GM21515 (cell line): ENCODE measurements around the gene VCL.
"Not testable (repeated sequence)": the region's sequence is repeated elsewhere in the genome, so short reads cannot be mapped to it uniquely, and the experiment has no call there.

Source experiments
- ATAC-seq: cut with Tn5 transposase; IDR thresholded peaks from one replicate; pipeline ENCODE4 v1.9.1; 2021; ENCODE audit not compliant: unreplicated experiment

The VCL gene

GRCh38 chr10:74035303-74035702 is 37.4 kb downstream of the VCL start:
- no peak for ATAC-seq

DNA sequence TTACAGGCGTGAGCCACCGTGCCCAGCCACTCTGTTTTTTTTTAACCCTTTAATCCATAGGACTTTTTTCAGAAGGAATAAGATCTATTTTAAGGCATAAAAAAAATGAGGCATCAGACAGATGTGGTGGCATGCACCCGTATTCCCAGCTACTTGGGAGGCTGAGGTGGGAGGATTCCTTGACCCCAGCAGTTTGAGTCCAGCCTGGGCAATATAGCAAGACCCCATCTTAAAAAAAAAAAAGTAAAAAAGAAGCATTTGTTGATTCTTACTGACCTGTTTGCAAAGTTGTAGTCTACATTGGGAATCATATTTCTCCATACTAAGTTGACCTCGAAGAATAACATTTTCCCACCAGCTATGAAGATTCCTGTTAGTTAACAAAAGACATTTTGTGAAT is 38.6 kb downstream of the VCL start:
- ATAC-seq = no peak

- ATAC-seq = no peak
These were observed 41.7 kb downstream of the VCL start for GRCh38 chr10:74039561-74040145.

DNA sequence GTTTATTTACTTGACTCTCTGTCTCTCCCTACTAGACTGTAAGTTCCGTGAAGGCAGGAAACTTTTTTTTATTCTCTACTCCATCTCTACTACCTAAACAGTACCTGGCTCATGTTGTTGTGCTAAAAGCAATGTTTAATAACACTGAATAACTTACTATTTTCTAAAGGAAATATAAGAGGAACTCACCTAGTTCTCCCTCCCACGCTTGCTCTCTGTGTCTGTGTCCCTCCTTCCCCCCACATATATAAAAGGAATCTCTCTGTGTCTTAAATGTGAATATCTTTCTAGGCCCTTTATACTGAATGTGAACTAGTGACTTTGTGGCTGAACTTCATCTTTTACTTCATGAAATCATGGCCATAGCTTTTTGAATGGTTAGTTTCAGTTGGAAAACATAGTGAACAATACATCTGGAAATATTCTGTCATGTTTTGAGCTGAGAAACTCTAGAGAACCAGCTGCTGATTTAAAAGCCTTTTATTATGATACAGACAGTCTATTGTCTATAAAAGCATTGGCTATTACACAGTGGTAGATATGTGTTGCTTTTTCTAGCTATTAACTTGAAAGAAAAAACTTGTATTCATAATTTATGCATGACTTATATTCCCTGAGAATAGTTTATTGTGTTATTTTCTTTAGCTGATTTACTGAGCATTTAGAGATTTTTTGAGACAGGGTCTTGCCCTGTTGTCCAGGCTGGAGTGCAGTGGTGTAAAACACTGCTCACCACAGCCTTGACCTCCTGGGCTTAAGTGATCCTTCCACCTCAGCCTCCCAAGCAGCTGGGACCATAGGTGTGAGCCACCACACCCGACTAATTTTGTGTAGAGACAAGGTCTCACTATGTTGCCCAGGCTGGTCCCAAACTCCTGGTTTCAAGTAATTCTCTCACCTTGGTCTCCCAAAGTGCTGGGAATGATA is 42.5 kb downstream of the VCL start:
- ATAC-seq = no peak

DNA sequence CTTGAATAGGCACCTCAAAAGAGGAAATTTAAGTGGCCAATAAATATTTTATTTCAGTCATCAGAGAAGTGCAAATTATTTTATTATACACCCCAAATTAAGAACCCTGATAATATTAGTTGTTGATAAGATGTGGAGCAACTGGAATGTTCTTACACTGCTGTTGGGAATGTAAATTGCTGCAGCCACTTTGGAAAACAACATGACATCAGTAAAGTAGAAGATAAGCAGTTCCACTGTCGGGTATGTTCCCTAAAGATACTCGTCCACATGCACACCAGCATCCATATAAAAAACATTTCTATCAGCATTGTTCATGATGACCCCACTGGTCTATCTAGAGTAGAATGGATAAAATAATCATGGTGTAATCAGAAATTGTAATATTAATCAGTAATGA is 46.5 kb downstream of the VCL start:
- ATAC-seq = no peak

DNA sequence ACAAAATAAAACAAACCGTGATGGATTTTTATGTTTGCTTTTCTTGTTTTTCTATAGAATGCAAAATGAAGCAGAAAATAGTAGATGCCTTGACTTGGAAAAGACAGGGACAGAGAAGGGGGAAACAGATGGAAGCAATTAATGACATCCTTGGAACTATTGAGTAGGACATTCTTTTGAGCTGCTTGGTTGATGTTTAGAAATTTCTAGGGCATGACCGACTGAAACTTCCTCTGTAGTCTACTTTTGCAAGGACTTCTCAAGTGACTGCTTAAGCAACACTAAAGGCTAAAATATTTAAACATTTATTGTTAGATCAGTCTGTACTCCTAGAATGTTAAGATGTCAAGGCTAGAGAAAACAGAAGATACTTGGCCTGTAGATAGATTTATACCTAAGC is 49.4 kb downstream of the VCL start:
- ATAC-seq = no peak

- ATAC-seq = no peak
These were observed 50.0 kb downstream of the VCL start for GRCh38 chr10:74047871-74048270.

DNA sequence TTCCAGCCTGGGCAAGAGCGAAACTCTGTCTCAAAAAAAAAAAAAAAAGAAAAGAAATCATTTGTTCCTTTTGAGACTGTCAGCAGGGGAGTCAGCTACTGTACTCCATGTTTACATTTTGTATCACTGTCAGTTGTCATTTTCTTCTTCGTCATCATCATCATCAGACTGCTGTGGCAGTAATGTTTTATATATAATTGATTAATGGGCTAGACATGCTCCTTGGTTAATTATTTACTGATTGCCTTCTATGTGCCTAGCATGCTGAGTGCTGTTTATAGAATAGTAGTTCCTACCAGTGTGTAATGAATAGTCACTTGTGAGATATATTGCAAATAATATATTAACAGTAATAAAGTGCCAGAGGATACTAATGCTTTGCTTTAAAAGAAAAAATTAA is 50.5 kb downstream of the VCL start:
- ATAC-seq = no peak

DNA sequence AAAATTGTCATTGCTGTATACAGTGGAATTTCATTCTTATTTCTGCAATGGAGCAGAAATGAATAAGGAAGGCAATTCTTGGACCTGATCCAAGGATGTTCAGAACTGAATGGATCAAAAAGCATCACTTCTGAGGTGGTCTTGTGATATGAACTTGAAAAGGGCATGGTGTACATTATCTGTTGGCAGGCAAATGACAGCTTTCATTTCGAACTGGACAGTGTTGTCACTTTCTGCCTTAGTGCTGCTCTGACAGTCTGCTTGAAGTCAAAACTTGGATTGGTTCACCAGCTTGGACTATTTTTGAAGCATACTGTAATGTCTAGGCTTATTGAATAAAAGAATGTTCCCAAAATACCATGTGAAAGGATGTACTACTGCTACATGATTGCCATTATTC is 52.0 kb downstream of the VCL start:
- no peak for ATAC-seq

DNA sequence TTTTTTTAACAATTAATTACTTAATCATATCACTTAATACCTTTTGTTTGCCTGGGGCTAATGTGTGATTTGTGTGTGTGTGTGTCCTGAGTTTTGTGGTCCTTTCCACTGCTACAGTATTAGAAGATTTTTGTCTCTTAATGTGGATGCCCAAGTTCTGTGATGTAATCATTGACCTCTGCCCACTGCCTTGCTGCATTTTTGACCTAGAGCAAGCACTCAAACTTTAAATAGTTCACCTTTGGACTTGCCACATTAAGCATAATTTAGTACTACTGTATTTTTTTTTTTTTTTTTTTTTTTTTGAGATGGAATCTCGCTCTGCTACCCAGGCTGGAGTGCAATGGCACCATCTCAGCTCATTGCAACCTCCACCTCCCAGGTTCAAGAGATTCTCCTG is 52.7 kb downstream of the VCL start:
- no peak for ATAC-seq

DNA sequence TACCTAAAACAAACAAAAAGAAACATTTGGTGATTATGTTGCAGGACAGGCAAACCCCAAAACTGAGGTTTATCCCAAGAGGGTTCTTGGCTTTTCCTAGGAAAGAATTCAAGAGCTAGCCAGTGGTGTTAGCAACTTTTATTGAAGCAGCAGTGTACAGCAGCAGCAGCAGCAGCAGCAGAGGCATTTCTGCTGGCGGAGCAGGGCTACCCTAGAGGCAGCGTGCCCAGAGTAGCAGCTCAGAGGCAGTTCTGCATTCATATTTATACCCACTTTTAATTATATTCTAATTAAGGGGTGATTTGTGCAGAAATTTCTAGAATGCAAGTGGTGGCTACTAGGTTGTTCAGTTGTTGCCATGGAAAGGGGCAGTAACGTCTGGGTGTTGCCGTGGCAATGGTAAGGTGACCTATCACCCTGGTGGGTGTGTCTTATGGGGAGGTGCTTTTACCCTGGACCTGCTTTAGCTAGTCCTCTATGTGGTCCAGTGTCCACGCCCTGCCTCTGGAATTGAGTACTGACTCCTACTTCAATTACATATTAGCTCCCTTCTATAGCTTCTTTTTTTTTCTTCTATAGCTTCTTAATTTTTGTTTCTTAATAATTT is 53.9 kb downstream of the VCL start:
- ATAC-seq = no peak

- no peak for ATAC-seq
These were observed 55.1 kb downstream of the VCL start for GRCh38 chr10:74052994-74053393.

GRCh38 chr10:74055383-74056049 is 57.6 kb downstream of the VCL start:
- no peak for ATAC-seq

DNA sequence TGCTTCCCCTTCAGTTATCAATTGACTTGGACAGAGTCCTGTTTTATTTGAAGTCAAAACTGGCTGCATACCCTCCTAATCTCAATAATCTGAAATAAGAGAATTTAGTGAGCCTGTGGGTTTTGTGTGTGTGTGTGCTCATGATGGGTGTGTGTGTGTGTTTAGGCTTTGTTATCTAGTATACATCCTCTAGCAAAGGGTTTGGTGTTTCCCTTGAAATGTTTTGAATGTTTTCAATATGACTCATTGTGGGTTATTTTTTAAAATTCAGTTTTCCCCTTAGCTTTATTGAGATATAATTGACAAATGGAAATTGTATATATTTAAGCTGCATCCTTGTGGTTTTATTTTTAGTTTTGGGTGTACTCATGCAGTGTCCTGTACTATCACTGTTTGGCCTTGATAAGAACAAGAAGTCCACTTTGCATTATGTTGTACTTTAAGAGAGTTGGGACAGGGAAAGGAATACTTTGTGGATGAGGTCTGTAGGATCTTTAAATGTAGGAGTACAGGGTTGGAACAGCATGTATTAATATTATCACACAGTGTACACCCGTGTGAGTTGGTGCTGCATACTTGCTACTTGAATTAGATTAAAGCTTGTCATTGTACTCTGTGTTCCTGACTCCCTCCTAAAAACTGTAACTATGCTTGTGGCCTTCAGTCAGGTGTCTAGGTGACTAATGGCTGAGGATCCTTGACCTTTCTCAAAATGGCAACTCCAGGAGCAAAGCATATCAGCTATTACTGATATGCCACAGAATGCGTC is 58.3 kb downstream of the VCL start:
- ATAC-seq = no peak

- ATAC-seq = peak; percentile 52
These were observed 60.2 kb downstream of the VCL start for GRCh38 chr10:74058071-74058470.

GRCh38 chr10:74058658-74059057 is 60.7 kb downstream of the VCL start:
- no peak for ATAC-seq

GRCh38 chr10:74061104-74061503 is 63.2 kb downstream of the VCL start:
- no peak for ATAC-seq

DNA sequence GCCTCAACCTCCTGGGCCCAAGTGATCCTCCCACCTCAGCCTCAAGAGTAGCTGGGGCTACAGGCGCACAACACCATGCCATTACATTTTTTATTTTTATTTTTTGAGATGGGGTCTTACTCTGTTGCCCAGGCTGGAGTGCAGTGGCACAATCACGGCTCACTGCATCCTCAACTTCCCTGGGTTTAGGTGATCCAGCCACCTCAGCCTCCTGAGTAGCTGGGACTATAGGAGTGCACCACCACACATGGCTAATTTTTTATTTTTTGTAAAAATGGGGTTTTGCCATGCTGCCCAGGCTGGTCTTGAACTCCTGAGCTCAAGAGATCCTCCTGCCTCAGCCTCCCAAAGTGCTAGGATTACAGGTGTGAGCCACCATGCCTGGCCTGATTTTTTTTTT is 64.1 kb downstream of the VCL start:
- ATAC-seq = not testable (repeated sequence)

- no peak for ATAC-seq
These were observed 65.3 kb downstream of the VCL start for GRCh38 chr10:74063256-74063655.

GRCh38 chr10:74067373-74068352 is 69.7 kb downstream of the VCL start:
- no peak for ATAC-seq
